Right lobe of liver (tissue), 4 donors: ENCODE data around the gene ACTG1.

Experiments used
- CTCF ChIP-seq, 4 donors: fragments of 200-600 bp in 3 of 4; fragments of 450-650 bp in 1 of 4; IDR thresholded peaks; one replicate each; pipeline versions ENCODE4 v1.5.1 to v1.8.0; 2016 to 2022; ENCODE audit warnings: antibody characterized with exemption in 4 of 4, mild to moderate bottlenecking in 2 of 4
- POLR2A ChIP-seq: fragments of 450-650 bp; IDR thresholded peaks from one replicate; pipeline ENCODE4 v1.6.1; 2017; ENCODE audit warnings: antibody characterized with exemption, mild to moderate bottlenecking
- donor health status: DM: no; HTN: no; CAD: no.
- donor health status: DM: no; HTN: no; CAD: no.
- donor health status: DM: no; HTN: yes; CAD: no.

- TF ChIP-seq POLR2A (no peak), CTCF (IDR thresholded peaks at IDR 0.05) (no peak)
These were observed 3.8 kb upstream of the ACTG1 start for GRCh38 chr17:81516439-81516838.
